K562 (cell line): ENCODE results near the gene EPN2. TPM values are rescaled to one million over a fixed set of nuclear protein-coding genes. Genes with fewer than 3 reads are reported as not detected.

Experiments used
- ATAC-seq: fragments of 200-7000 bp; cut with Tn5 transposase; 3 replicates; pipeline ENCODE4 v1.9.1; 2020; ENCODE audit warnings: moderate library complexity
- BruUV-seq: library from RNA; stranded (reverse); fragments of 400-500 nt; replicated peaks from 2 replicates; lab custom pipeline; 2021; lab: Mats Ljungman, UMichigan
- CTCF ChIA-PET: fragments of 300-600 bp; formaldehyde crosslinking; extraction: SDS; loops from one replicate; lab custom pipeline; 2021; ENCODE audit warnings: low intra/inter-chr PET ratio; lab: Yijun Ruan, JAX
- POLR2A ChIA-PET: fragments of 300-600, 350-650 bp; sonication (Branson Sonifier 250); formaldehyde crosslinking; extraction: SDS; loops from one replicate; lab custom pipeline; 2021; ENCODE audit warnings: antibody characterized with exemption, inconsistent platforms; lab: Yijun Ruan, JAX
- DNase-seq, 4 experiments: peaks; one replicate each; pipeline versions ENCODE4 v3.0.0 to v3.0.0-alpha.2; 2011 to 2018; ENCODE audit warnings: low spot score in 3 of 4, mixed read lengths in 3 of 4; ENCODE audit errors: extremely low read depth in 1 of 4
- FAIRE-seq: peaks from 2 replicates; lab custom pipeline; 2011; peaks lifted over from hg19 to GRCh38; lab: Jason Lieb, UNC
- H2AFZ ChIP-seq: 2 replicates; pipeline ENCODE4 v1.6.0; 2011; ENCODE audit warnings: low read depth, low read length, control low read depth, inconsistent platforms
- H3K27ac ChIP-seq: fragments of 200-600 bp; 3 replicates; pipeline ENCODE4 v1.8.0; 2011; ENCODE audit warnings: low read depth, mild to moderate bottlenecking, control low read depth, inconsistent platforms, low read length, moderate library complexity, mixed read lengths; ENCODE audit errors: extremely low read depth
- H3K27me3 ChIP-seq, 2 experiments: fragments of 300-600 bp in 1 of 2; 2 replicates in 1 of 2; 3 replicates in 1 of 2; pipeline versions ENCODE4 v1.6.0 to v1.8.0; 2011; ENCODE audit warnings: inconsistent platforms in 2 of 2, low read length in 2 of 2, mild to moderate bottlenecking in 1 of 2, mixed read lengths in 1 of 2, moderate library complexity in 1 of 2; ENCODE audit not compliant: control insufficient read depth in 2 of 2, insufficient read depth in 2 of 2
- H3K36me3 ChIP-seq: fragments of 300-600 bp; 3 replicates; pipeline ENCODE4 v1.8.0; 2011; ENCODE audit warnings: mild to moderate bottlenecking, low read length, inconsistent platforms; ENCODE audit not compliant: control insufficient read depth, insufficient read depth
- H3K4me1 ChIP-seq, 2 experiments: fragments of 200-600 bp in 1 of 2; replicated peaks in 1 of 2; 2 replicates in 1 of 2; 3 replicates in 1 of 2; pipeline versions ENCODE4 v1.5.1 to v1.8.0; 2011; ENCODE audit warnings: inconsistent platforms in 2 of 2, low read length in 2 of 2, mild to moderate bottlenecking in 1 of 2, mixed read lengths in 1 of 2, moderate library complexity in 1 of 2; ENCODE audit not compliant: control insufficient read depth in 2 of 2, insufficient read depth in 2 of 2
- H3K4me2 ChIP-seq: 2 replicates; pipeline ENCODE4 v1.6.1; 2011; ENCODE audit warnings: low read length, control low read depth, inconsistent platforms, mixed read lengths; ENCODE audit not compliant: insufficient read depth
- H3K4me3 ChIP-seq: fragments of 200-600 bp; sonication (generic), shearing (Covaris generic); 2 replicates; pipeline ENCODE4 v1.5.1; 2016; ENCODE audit warnings: control low read depth, inconsistent platforms
- H3K79me2 ChIP-seq: fragments of 200-600 bp; 3 replicates; pipeline ENCODE4 v1.8.0; 2011; ENCODE audit warnings: low read length, inconsistent platforms; ENCODE audit not compliant: control insufficient read depth, insufficient read depth
- H3K9ac ChIP-seq, 2 experiments: 2 replicates each; pipeline versions ENCODE4 v1.6.0 to v1.6.1; 2011; ENCODE audit warnings: low read depth in 2 of 2, low read length in 2 of 2, control low read depth in 1 of 2, inconsistent platforms in 1 of 2, mild to moderate bottlenecking in 1 of 2, mixed read lengths in 1 of 2; ENCODE audit not compliant: insufficient read depth in 1 of 2
- H3K9me1 ChIP-seq: one replicate; pipeline ENCODE4 v1.6.0; 2011; ENCODE audit warnings: inconsistent platforms, mild to moderate bottlenecking, low read length, moderate library complexity; ENCODE audit not compliant: control insufficient read depth, insufficient read depth
- H3K9me3 ChIP-seq: replicated peaks from 2 replicates; pipeline ENCODE4 v1.5.1; 2011; ENCODE audit warnings: low read depth, low read length, inconsistent platforms; ENCODE audit not compliant: control insufficient read depth, insufficient read depth
- H4K20me1 ChIP-seq: replicated peaks from 2 replicates; pipeline ENCODE4 v1.6.1; 2011; ENCODE audit warnings: low read length, inconsistent platforms, mixed read lengths; ENCODE audit not compliant: control insufficient read depth, insufficient read depth
- PRMT5 ChIP-seq: sonication (generic); formaldehyde crosslinking; IDR thresholded peaks from 2 replicates; pipeline ENCODE4 v1.5.0; 2020; ENCODE audit warnings: missing genetic modification reagents
- WGBS: fragments of 100-300 bp; shearing (Covaris generic); methylation state at CpG from one replicate; pipeline ENCODE4 v1.1.6; 2016; ENCODE audit warnings: low coverage, mixed read lengths; ENCODE audit not compliant: insufficient coverage; ENCODE audit errors: missing lambda C conversion rate; 5-methylcytosine and 5-hydroxymethylcytosine counted together
- in situ Hi-C: fragments of 300-500 bp; cut with MboI; formaldehyde crosslinking; loops from 4 replicates; pipeline ENCODE4 v1.15.0; 2018; ENCODE audit warnings: inconsistent platforms, mixed read lengths
- intact Hi-C: fragments of 100-400 bp; cut with micrococcal nuclease; formaldehyde crosslinking; loops from 2 replicates; pipeline ENCODE4 v1.14.2; 2022
- polyA plus RNA-seq, 8 experiments: library from polyadenylated mRNA; depleted of rRNA in 4 of 8; stranded (reverse) in 5 of 8; unstranded in 3 of 8; fragments of >200 nt; fragmentation: Nextera tagmentation in 2 of 8; fragmentation: Illumina TruSeq in 1 of 8; extraction: Ambion mirVana in 2 of 8; extraction: Trizol in 1 of 8; gene quantifications; 2 replicates each; pipeline versions ENCODE4 v1.2.1 to v1.2.3, GENCODE V29; 2011 to 2014; ENCODE audit warnings: inconsistent platforms in 1 of 8, missing spikeins in 1 of 8
- total RNA-seq, 7 experiments: library from RNA; depleted of rRNA in 6 of 7; stranded (reverse); fragments of >200 nt in 6 of 7; fragmentation: Illumina TruSeq in 2 of 7; extraction: Trizol in 2 of 7; gene quantifications; 2 replicates each; pipeline versions ENCODE4 v1.2.1 to v1.2.3, GENCODE V29; 2011 to 2021; ENCODE audit warnings: low replicate concordance in 1 of 7
- TF ChIP-seq, protein P1 (sequence below): sonication (generic); formaldehyde crosslinking; IDR thresholded peaks from 2 replicates; pipeline ENCODE4 v1.8.0; 2022; ENCODE audit warnings: mild to moderate bottlenecking, missing genetic modification reagents
- TF ChIP-seq, protein P2 (sequence below): fragments of 250-450 bp; sonication (Bioruptor Pico); IDR thresholded peaks from 2 replicates; pipeline ENCODE4 v1.4.0; 2020; ENCODE audit warnings: mild to moderate bottlenecking

EPN2 gene
- total and polyA plus RNA-seq, 9 of the 15 experiments (the other 6 are each of a cell fraction or from before 2014, with no cell fraction given): 1.0 to 12.9 (median 8.9) TPM

DNA sequence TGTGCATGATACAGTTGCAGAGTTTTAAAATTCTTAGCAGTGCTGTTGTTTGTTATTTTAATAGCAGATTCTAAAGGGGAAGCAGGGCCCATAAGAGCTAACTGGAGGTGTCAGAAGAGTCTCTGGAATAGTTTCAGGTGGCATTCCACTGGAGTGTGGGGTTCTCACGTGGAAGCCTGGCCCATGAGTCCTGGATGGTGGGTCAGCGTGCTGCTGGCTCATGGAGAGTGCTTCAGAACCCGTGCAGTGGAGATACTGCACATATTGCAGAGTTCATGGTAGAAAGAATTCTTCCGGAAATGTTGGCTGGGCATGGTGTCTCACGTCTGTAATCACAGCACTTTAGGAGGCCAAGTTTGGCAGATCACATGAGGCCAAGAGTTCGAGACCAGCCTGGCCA lies 81.4 kb downstream of the EPN2 start:
- H3K36me3 ChIP-seq: 0 out of 3 replicates have a peak, but pooled peaks cover 2% of the 10 kb centered on the region
- 73% methylated on average over 5 of the region's 6 CpGs for WGBS

More for the DNA sequence above, 81.4 kb downstream of the EPN2 start:
- peaks cover 4% of the 10 kb centered on the region for H3K9me1 ChIP-seq
- no peak for DNase-seq
- H3K4me2 ChIP-seq: no peak overlapping the region
- no peak overlapping the region for H3K9ac ChIP-seq
- no peak for FAIRE-seq
- ChIA-PET POLR2A (no interaction called here), CTCF (no interaction called here)
- no peaks in the 10 kb centered on the region for H3K27me3 ChIP-seq
- BruUV-seq: no TSS peak
- H3K4me3 ChIP-seq: no peak overlapping the region
- in situ Hi-C loops (no loop called here), intact Hi-C loops (no loop called here)
- H3K27ac ChIP-seq: no peak overlapping the region
- ATAC-seq: no peak
- peaks cover 5 to 6% of the 10 kb centered on the region in 2 experiments; a peak in 4 of 5 replicates for H3K4me1 ChIP-seq
- no peaks in the 10 kb centered on the region for H3K79me2 ChIP-seq
- H2AFZ ChIP-seq: no peak overlapping the region
- H4K20me1 ChIP-seq: no peaks in the 10 kb centered on the region
- no peak for TF ChIP-seq PRMT5 (CRISPR knock-in tag)
- TF ChIP-seq, protein P1, sequence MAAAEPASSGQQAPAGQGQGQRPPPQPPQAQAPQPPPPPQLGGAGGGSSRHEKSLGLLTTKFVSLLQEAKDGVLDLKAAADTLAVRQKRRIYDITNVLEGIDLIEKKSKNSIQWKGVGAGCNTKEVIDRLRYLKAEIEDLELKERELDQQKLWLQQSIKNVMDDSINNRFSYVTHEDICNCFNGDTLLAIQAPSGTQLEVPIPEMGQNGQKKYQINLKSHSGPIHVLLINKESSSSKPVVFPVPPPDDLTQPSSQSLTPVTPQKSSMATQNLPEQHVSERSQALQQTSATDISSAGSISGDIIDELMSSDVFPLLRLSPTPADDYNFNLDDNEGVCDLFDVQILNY (CRISPR knock-in tag): no peak
- TF ChIP-seq, protein P2, sequence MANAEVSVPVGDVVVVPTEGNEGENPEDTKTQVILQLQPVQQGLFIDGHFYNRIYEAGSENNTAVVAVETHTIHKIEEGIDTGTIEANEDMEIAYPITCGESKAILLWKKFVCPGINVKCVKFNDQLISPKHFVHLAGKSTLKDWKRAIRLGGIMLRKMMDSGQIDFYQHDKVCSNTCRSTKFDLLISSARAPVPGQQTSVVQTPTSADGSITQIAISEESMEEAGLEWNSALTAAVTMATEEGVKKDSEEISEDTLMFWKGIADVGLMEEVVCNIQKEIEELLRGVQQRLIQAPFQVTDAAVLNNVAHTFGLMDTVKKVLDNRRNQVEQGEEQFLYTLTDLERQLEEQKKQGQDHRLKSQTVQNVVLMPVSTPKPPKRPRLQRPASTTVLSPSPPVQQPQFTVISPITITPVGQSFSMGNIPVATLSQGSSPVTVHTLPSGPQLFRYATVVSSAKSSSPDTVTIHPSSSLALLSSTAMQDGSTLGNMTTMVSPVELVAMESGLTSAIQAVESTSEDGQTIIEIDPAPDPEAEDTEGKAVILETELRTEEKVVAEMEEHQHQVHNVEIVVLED (CRISPR knock-in tag): no peak
- H3K9me3 ChIP-seq: no peaks in the 10 kb centered on the region
